Thyroid gland (tissue), 4 donors: Measurements from ENCODE around the gene PCNT. TPM values are rescaled to one million over a fixed set of nuclear protein-coding genes. Genes with fewer than 3 reads are reported as not detected.

Source experiments
- DNase-seq, 2 donors: peaks; one replicate each; pipeline ENCODE4 v3.0.0-alpha.2; 2019
- H3K27ac ChIP-seq, 3 donors: fragments of 200-600 bp; sonication (generic); 1 replicate in 2 of 3; 2 replicates in 1 of 3; pipeline ENCODE4 v1.5.1; 2016 to 2019; ENCODE audit warnings: mild to moderate bottlenecking in 1 of 3, moderate library complexity in 1 of 3
- H3K27me3 ChIP-seq: fragments of 200-600 bp; sonication (generic); one replicate; pipeline ENCODE4 v1.5.1; 2019
- H3K36me3 ChIP-seq, 2 donors: fragments of 200-600 bp; sonication (generic); one replicate each; pipeline ENCODE4 v1.5.1; 2016 to 2019
- H3K4me1 ChIP-seq, 2 donors: fragments of 200-600 bp; sonication (generic); one replicate each; pipeline ENCODE4 v1.5.1; 2017 to 2019
- H3K4me3 ChIP-seq, 3 donors: fragments of 200-600 bp; sonication (generic); replicated peaks in 1 of 3; 1 replicate in 2 of 3; 2 replicates in 1 of 3; pipeline ENCODE4 v1.5.1; 2016; ENCODE audit warnings: mild to moderate bottlenecking in 1 of 3
- H3K9me3 ChIP-seq: fragments of 200-600 bp; sonication (generic); one replicate; pipeline ENCODE4 v1.5.1; 2017
- CTCF ChIP-seq, 6 experiments: fragments of 200-600 bp in 3 of 6; fragments of 450-650 bp in 3 of 6; sonication (generic) in 3 of 6; IDR thresholded peaks; one replicate each; pipeline ENCODE4 v1.5.1; 2016 to 2019; ENCODE audit warnings: antibody characterized with exemption in 6 of 6, mild to moderate bottlenecking in 2 of 6, inconsistent platforms in 1 of 6, moderate library complexity in 1 of 6
- POLR2A ChIP-seq, 2 donors: fragments of 450-650 bp; IDR thresholded peaks; one replicate each; pipeline ENCODE4 v1.6.1; 2017; ENCODE audit warnings: antibody characterized with exemption in 2 of 2, mild to moderate bottlenecking in 2 of 2, moderate library complexity in 1 of 2
- WGBS, 2 donors: methylation state at CpG; one replicate each; pipeline ENCODE4 v1.1.5; 2017; 5-methylcytosine and 5-hydroxymethylcytosine counted together
- intact Hi-C: fragments of 100-400 bp; cut with DNase I; formaldehyde crosslinking; loops from one replicate; pipeline ENCODE4 v1.15.1; 2023
- total RNA-seq, 4 donors: library from RNA; depleted of rRNA; stranded (reverse); fragments of >200 nt; gene quantifications; one replicate each; pipeline ENCODE4 v1.2.3, GENCODE V29; 2016

The PCNT gene
- total RNA-seq, 4 donors from 2014 or later: 23.9 to 36.6 (median 33.2) TPM

- intact Hi-C loops: no loop called here
- no peak for DNase-seq
- Histone ChIP-seq H3K27ac (no peak overlapping the region), H3K4me1 (no peaks in the 10 kb centered on the region), H3K36me3 (peaks cover 19 to 21% of the 10 kb centered on the region in 2 donors), H3K9me3 (no peaks in the 10 kb centered on the region), H3K4me3 (no peak overlapping the region), H3K27me3 (no peaks in the 10 kb centered on the region)
- TF ChIP-seq POLR2A (IDR thresholded peaks at IDR 0.05): no peak
- no peak for TF ChIP-seq CTCF (IDR thresholded peaks at IDR 0.05)
- 95 to 96% methylated on average over 14 of the region's 14 CpGs for WGBS, 2 donors
Observed at GRCh38 chr21:46404306-46404705, 80.3 kb downstream of the PCNT start.

- TF ChIP-seq CTCF (IDR thresholded peaks at IDR 0.05) (no peak), POLR2A (IDR thresholded peaks at IDR 0.05) (no peak)
- intact Hi-C loops: no loop called here
- WGBS, 2 donors: 93 to 94% methylated on average over 8 of the region's 8 CpGs
- Histone ChIP-seq H3K27me3 (no peaks in the 10 kb centered on the region), H3K9me3 (no peaks in the 10 kb centered on the region), H3K27ac (no peak overlapping the region), H3K36me3 (peaks cover 24 to 27% of the 10 kb centered on the region in 2 donors), H3K4me1 (no peaks in the 10 kb centered on the region), H3K4me3 (no peak overlapping the region)
- DNase-seq: no peak
Observed at GRCh38 chr21:46406001-46406400, 82.0 kb downstream of the PCNT start.

GRCh38 chr21:46409641-46410406, 85.9 kb downstream of the PCNT start:
- Histone ChIP-seq H3K4me1 (no peaks in the 10 kb centered on the region), H3K9me3 (no peaks in the 10 kb centered on the region), H3K27me3 (no peaks in the 10 kb centered on the region), H3K36me3 (peaks cover 17 to 19% of the 10 kb centered on the region in 2 donors), H3K4me3 (no peak overlapping the region), H3K27ac (no peak overlapping the region)
- intact Hi-C loops: no loop called here
- 95% methylated on average over 32 of the region's 32 CpGs for WGBS, 2 donors
- no peak for DNase-seq
- TF ChIP-seq POLR2A (IDR thresholded peaks at IDR 0.05): no peak

- WGBS, 2 donors: 96 to 99% methylated on average over 9 of the region's 9 CpGs
- TF ChIP-seq POLR2A (IDR thresholded peaks at IDR 0.05) (no peak), CTCF (IDR thresholded peaks at IDR 0.05) (no peak)
- Histone ChIP-seq H3K27ac (no peak overlapping the region), H3K27me3 (no peaks in the 10 kb centered on the region), H3K4me1 (no peaks in the 10 kb centered on the region), H3K36me3 (peaks cover 17 to 19% of the 10 kb centered on the region in 2 donors), H3K4me3 (no peak overlapping the region), H3K9me3 (no peaks in the 10 kb centered on the region)
- DNase-seq: no peak
- intact Hi-C loops: no loop called here
Observed at GRCh38 chr21:46410516-46410915, 86.6 kb downstream of the PCNT start.

- Histone ChIP-seq H3K27ac (no peak overlapping the region), H3K4me3 (no peak overlapping the region), H3K4me1 (no peaks in the 10 kb centered on the region), H3K36me3 (peaks cover 19 to 20% of the 10 kb centered on the region in 2 donors), H3K27me3 (no peaks in the 10 kb centered on the region), H3K9me3 (no peaks in the 10 kb centered on the region)
- no peak for TF ChIP-seq POLR2A (IDR thresholded peaks at IDR 0.05)
- TF ChIP-seq CTCF (IDR thresholded peaks at IDR 0.05): no peak
- intact Hi-C loops: no loop called here
- DNase-seq: no peak
- 91 to 92% methylated on average over 16 to 17 of the region's 17 CpGs for WGBS, 2 donors
Observed at GRCh38 chr21:46411236-46411635, 87.3 kb downstream of the PCNT start.
